WERI-Rb-1 (cell line): Measurements from ENCODE around the gene N4BP2.

Source experiments
- DNase-seq: peaks from one replicate; pipeline ENCODE4 v3.0.0-alpha.2; 2020
- H3K27ac ChIP-seq: fragments of 250-450 bp; sonication (Bioruptor Pico); 2 replicates; pipeline ENCODE4 v1.5.1; 2020; ENCODE audit warnings: mild to moderate bottlenecking, moderate library complexity
- H3K27me3 ChIP-seq: fragments of 250-450 bp; sonication (Bioruptor Pico); 2 replicates; pipeline ENCODE4 v1.5.1; 2021; ENCODE audit warnings: mild to moderate bottlenecking, low read depth, moderate library complexity; ENCODE audit not compliant: insufficient read depth, severe bottlenecking
- H3K36me3 ChIP-seq: fragments of 250-450 bp; sonication (Bioruptor Pico); 2 replicates; pipeline ENCODE4 v1.5.1; 2020; ENCODE audit warnings: mild to moderate bottlenecking, moderate library complexity
- H3K4me3 ChIP-seq: 2 replicates; pipeline ENCODE4 v1.5.1; 2011; ENCODE audit warnings: low read depth, mild to moderate bottlenecking, control low read depth, low read length
- H3K9me3 ChIP-seq: fragments of 250-450 bp; sonication (Bioruptor Pico); 2 replicates; pipeline ENCODE4 v1.5.1; 2021; ENCODE audit warnings: mild to moderate bottlenecking, moderate library complexity; ENCODE audit not compliant: severe bottlenecking
- TF ChIP-seq, protein P1 (sequence below): IDR thresholded peaks from 2 replicates; pipeline ENCODE4 v1.5.1; 2011; ENCODE audit warnings: low read depth, mild to moderate bottlenecking, control low read depth, inconsistent platforms, low read length

Gene N4BP2

DNA sequence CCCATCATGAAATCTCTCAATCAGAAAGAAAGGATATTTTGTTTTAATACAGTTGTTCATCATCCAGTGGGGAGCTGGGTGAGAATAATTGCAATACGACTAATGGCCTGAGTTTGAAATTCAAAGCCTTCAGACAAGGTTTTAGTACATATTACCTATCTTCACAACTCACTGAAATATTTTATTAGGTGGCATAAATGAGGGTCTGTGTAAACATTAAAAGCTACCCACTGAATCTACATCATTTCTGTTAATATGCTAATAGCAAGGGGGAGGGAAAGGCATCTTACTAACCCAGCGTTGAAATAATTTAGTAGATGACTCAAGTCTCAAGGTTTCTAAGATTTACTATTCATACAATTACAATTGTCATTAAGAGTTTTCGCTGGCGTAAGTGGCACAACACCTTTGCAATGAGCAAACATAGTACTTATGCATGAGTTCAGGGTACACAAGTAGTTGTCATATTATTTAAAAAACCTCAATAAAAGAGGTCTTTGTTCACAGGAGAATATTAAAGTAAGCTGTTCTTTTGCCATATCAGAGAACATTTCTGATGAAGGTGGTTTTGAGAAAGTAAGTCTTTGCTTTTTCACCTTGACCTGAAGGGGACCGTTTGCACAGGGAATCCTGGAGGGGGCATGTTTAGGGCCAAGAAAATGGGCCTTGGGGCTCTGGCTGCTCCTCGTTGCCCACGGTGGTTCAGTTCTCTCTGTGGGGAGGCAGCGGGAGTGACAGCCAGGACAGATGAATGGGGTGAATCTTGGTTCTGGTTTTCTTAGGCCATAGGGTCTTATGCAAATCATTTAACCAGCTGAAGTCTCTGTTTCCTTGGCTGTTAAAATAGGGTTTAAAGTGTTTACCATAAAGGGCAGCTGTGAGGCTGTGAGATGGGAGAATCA lies 135.7 kb downstream of the N4BP2 start:
- Histone ChIP-seq H3K27ac (peak overlapping the region; percentile 60), H3K4me3 (no peak overlapping the region), H3K9me3 (no peaks in the 10 kb centered on the region), H3K36me3 (no peaks in the 10 kb centered on the region), H3K27me3 (no peaks in the 10 kb centered on the region)
- TF ChIP-seq, protein P1, sequence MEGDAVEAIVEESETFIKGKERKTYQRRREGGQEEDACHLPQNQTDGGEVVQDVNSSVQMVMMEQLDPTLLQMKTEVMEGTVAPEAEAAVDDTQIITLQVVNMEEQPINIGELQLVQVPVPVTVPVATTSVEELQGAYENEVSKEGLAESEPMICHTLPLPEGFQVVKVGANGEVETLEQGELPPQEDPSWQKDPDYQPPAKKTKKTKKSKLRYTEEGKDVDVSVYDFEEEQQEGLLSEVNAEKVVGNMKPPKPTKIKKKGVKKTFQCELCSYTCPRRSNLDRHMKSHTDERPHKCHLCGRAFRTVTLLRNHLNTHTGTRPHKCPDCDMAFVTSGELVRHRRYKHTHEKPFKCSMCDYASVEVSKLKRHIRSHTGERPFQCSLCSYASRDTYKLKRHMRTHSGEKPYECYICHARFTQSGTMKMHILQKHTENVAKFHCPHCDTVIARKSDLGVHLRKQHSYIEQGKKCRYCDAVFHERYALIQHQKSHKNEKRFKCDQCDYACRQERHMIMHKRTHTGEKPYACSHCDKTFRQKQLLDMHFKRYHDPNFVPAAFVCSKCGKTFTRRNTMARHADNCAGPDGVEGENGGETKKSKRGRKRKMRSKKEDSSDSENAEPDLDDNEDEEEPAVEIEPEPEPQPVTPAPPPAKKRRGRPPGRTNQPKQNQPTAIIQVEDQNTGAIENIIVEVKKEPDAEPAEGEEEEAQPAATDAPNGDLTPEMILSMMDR: no peak
- no peak for DNase-seq

DNA sequence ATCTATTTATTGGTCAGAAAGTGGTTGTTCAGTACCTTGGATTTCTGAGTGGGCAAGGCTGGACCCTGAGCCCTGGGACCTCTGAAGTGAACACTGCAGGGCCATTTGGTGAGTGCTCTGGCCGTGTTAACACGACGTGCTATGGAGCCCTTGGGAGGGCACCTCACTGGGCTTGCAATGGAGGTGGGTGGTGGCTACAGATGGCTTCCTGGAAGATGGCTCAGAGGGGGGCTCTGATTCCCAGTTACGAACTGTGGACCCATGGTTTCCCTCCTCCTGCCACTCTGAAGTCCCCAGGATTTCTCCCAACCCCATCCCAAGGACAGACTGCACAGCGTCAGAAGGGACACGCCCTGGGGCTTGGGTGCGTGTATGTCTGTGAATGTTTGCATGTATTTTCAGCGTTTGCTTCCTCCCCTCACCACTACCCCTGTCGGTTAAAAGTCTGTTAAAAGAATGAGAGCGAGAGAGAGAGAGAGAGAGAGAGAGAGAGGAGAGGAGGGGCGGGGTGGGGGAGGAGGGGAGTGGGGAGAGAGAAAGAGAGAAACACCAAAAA lies 136.4 kb downstream of the N4BP2 start:
- Histone ChIP-seq H3K27me3 (no peaks in the 10 kb centered on the region), H3K4me3 (no peak overlapping the region), H3K36me3 (no peaks in the 10 kb centered on the region), H3K9me3 (no peaks in the 10 kb centered on the region), H3K27ac (peak overlapping the region; percentile 60)
- DNase-seq: no peak
- TF ChIP-seq, protein P1: no peak

DNA sequence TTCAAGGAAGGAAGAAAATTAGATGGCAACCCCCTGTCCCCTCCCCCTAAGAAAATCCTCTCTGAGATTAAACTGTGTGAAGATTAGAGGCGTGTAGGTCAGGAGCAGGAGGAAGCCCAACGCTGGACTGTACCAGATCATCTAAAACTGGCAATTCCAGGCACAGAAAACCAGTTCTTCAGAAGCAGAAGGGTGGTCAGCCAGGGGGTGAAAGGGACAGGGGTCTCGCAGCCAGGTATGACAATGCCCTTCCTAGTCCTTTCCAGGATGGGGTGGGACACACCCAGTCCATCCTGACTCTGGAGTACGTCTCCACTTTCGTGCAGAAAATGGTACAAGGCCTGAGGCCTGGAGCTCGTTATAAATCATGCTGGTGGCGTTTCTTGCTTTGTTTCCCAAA lies 136.9 kb downstream of the N4BP2 start:
- Histone ChIP-seq H3K4me3 (no peak overlapping the region), H3K27ac (peak overlapping the region; percentile 59), H3K36me3 (no peaks in the 10 kb centered on the region), H3K9me3 (no peaks in the 10 kb centered on the region), H3K27me3 (no peaks in the 10 kb centered on the region)
- TF ChIP-seq, protein P1: no peak
- peak; percentile 22 for DNase-seq

DNA sequence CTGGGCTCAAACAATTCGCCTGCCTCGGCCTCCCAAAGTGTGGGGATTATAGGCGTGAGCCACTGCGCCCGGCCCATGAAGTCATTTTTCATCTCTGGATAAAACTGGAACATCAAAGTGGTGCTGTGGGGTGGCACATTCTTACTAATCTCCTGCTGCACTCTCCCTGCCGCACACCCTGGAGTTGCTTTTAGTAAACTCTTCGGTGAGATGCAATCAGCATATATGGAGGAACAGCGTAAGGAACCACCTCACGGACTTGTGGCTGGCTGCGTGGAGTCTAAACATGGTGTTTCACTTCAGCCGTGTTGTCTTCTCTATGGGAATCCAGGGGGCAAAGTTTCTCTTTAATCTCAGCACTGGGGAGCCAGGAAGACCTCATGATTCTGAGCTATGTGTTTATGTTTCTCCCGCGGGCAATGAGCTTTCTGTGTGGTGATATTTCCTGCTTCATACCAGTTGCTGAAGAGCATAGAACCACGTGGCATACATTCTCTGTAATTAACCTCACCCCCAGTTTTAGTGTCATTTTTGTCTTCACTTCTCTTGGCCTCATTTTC lies 138.0 kb downstream of the N4BP2 start:
- TF ChIP-seq, protein P1: no peak
- Histone ChIP-seq H3K27ac (no peak overlapping the region), H3K9me3 (no peaks in the 10 kb centered on the region), H3K36me3 (no peaks in the 10 kb centered on the region), H3K4me3 (no peak overlapping the region), H3K27me3 (no peaks in the 10 kb centered on the region)
- no peak for DNase-seq

DNA sequence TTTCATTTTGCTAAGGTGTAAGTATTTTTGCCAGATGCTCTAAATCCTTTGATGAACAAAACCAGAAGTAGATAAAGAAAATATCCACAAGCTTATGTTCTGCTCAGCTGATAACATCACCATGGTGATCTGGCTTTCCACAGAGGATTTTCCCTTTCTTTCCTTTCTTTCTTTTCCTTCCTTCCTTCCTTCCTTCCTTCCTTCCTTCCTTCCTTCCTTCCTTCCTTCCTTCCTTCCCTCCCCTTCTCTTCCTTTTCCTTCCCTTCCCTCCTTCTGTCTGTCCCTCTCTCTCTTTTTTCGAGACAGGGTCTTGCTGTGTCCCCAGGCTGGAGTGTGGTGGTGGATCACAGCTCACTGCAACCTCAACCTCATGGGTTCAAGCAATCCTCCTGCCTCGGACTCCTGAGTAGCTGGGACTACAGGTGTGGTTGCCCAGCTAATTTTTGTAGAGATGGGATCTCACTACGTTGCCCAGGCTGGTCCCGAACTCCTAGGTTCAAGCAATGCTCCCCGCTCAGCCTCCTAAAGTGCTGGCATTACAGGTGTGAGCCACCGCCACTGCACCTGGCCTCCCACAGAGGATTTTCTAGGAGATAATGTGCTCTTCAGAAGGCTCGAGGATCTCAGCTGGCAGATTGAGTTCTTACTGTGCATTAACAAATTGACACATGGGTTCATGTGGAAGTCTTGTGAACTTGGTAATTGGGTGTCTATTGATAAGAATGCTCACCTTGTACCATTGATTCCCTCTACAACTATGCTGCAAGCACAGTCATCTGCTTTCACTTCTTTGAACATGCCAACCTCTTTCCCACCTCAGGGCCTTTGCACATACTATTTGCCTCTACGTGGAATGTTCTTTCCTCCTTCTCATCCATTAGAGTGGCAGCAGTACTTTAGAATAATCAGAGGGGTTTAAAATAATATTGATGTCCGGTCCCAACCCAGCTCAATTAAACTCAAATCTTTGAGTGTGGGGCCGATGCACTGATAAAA lies 138.8 kb downstream of the N4BP2 start:
- Histone ChIP-seq H3K36me3 (no peaks in the 10 kb centered on the region), H3K9me3 (no peaks in the 10 kb centered on the region), H3K4me3 (no peak overlapping the region), H3K27me3 (no peaks in the 10 kb centered on the region), H3K27ac (no peak overlapping the region)
- DNase-seq: no peak
- TF ChIP-seq, protein P1: no peak
